HG02588 (cell line): ENCODE measurements around the gene NR6A1.

ENCODE experiments used
- ATAC-seq: cut with Tn5 transposase; IDR thresholded peaks from one replicate; pipeline ENCODE4 v1.9.1; 2021; ENCODE audit warnings: mild to moderate bottlenecking, moderate library complexity; ENCODE audit not compliant: unreplicated experiment

NR6A1 gene

DNA sequence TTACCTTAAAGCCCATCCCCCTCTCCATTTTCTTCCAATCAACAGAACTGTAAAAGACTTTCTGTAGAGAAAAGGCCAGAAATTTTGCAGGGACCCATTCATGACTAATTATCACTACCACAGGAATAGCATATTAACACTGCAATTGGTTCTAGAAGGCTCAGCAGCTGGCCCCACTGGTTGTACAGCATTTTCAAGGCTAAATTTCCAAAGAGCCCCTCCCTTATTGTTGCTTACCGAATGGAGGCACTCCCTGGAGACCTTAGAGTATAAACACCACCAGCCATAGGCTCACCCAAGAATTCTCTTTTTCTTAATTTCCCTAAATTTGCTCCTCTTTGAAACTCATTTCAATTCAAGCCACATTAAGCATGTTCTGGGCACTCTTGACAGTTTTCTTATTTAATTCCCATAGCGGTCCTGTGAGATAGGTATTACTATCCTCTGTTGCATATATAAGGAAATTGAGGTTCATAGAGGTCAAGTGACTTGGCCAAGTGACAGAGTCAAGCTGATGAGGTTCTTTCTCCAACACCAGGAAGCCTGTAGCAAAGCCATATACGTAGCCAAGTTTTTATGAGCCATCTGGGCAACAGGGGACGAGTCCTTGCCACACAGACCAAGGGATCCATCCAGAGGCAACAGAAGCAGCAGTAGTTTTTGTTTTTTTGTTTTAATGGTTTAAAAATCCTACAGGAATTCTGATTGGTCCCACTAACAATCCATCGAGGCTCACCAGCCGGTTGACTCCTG is 180.0 kb downstream of the NR6A1 start:
- ATAC-seq = no peak

DNA sequence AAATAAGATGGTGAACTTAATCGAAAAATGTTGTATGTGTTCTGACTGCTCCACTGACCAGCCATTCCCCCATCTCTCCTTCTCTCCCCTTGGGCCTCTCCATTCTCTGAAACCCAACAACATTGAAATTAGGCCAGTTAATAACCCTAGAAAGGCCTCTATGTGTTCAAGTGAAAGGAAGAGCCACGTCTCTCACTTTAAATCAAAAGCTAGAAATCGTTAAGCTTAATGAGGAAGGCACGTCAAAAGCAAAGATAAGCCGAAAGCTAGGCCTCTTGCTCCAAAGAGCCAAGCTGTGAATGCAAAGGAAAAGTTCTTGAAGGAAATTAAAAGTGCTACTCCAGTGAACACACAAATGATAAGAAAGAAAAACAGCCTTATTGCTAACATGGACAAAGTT is 186.5 kb downstream of the NR6A1 start:
- ATAC-seq = no peak

DNA sequence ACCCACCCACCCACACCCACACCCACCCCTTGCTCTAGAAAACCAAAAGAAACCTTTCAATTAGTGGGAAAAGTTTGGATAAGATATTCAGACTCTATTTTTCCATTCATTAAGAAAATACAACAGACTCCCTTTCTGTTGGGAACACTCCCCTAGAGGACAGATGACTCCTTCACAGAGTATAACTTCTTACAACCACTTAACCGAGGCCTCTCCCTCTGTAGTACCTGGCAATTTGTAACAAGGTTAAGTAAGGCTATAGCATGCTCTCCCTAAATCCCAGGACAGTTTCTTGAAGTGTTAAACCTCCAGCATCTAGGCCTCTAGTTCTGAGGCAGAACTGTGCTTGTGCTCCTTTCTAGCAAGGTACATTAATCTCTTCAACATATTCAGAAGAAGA is 188.0 kb downstream of the NR6A1 start:
- ATAC-seq = no peak

DNA sequence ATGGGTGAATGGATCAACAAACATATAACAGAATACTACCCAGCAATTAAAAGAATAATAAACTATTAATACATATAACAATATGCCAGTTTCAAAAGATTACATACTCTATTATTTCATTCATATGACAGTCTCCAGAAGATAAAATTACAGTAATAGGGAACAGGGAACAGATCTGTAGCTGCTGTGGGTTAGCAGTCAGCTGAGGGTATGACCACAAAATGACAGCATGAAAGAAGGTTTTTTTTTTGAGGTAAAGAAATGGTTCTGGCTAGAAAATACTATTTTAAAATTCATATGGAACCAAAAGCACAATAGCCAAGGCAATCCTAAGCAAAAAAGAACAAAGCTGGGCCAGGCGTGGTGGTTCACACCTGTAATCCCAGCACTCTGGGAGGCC is 190.9 kb downstream of the NR6A1 start:
- ATAC-seq = no peak

DNA sequence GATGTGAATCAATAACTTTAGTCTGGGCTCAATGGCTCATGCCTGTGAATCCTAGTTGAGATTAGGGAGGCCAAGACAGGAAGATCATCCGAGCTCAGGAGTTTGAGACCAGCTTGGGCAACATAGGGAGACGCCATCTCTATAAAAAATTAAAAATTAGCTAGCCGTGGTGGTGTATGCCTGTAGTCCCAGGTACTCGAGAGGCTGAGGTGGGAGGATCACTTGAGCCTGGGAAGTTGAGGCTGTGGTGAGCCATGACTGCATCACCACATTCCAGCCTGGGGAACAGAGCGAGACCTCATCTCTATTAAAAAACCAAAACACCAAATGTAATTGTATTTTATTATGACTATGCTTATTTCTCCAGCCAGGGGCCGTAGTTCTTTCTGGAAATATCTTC is 194.4 kb downstream of the NR6A1 start:
- ATAC-seq = no peak

DNA sequence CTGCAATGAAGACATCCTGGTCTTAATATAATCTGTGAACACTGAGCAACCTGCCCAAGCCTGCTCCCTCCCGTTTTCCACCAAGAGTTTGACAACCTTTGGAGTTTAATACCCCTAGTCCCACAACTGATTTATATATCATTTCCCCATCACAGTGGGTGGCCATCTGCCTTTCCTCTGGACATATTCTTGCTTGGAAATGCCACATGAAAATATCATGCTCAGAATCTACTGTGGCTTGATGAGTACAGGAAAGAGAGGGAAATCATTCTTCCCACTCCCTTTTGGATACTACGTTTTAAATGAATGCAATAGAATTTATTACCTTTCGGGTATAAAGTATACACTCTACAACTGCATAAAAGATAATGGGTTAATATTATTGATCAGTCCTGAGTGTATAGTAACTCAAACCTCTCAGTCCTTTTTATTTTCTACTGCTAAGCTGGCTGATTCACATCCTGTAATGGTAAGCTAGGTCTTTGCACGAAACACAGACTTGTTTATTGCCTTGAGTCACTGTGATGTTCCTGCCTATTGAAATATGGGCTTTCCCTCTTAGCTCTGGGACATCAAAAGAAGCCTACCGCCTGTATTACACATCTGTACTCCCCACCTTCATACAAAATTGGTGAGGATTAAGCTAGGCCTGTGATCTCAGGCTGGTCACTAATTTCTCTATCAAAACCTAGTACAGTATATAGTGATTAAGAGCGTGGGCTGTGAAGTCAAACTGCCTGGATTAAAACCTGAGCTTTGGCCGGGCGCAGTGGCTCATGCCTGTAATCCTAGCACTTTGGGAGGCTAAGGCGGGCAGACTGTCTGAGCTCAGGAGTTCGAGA is 196.4 kb downstream of the NR6A1 start:
- ATAC-seq = no peak

DNA sequence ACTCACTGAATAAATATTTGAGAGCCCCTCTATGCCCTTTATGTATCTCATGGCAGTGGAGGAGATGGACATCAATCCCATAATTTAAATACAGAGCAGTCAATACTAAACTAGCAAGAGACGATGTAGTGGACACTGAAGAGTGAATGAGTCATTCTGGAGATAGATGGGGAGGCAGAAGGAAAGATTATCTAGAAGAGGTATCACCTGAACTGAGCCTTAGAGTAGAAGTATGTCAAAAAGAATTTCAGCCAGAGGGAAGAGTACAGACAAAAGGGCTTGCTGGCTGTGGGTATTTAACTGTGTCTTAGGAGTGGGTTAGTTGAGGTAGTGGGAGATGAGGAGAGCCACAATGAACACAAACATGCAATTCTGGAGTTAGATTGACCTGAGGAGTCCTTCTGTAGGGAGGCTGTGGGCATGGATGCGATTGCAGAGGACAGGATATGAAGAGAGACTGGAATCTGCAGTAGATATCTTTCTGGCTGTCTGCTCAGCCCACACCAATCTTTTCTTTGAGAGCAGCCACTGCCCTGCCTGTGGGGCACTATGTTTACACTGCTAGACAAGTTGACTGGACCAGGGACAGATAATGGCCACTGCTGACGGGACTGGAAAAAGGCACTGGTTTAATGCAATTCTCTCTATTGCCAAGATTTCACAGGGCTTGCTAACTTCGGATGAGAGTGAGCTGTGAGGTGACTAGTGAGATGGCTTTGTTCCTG is 200.0 kb downstream of the NR6A1 start:
- ATAC-seq = no peak

DNA sequence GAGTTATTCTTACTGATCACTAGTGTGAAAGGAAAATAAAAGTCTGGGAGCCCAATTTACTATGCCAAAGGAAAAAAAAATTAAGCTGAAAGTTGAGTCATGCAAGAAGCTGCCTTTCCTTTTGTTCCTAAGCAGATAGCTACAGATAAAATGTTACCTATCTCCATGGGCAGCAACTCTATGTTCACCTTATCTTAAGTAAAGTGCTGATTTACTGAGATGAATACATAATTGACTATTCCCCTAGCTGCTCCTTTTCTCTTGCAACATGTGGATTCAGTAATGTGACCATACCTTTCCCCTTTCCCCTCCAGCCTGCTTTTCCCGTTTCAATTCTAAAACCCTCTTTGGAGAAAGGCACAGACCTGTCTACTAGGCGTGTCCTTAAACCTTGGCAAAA is 201.2 kb downstream of the NR6A1 start:
- no peak for ATAC-seq

DNA sequence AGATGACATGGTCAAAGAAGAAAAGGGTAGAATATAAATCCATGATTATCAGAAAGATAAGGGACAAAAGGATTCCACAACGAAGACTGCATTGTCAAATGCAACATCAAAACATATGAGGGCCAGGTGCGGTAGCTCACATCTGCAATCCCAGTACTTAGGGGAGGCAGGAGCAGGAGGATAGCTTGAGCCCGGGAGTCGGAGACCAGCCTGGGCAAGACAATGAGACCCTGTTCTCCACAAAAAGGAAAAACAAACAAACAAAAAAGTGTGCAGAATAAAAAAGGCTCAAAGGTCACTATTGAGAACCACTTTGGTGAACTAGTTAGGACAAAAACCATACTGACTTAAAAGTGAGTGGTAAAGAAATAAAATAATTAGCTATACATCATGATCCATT is 203.7 kb downstream of the NR6A1 start:
- no peak for ATAC-seq

DNA sequence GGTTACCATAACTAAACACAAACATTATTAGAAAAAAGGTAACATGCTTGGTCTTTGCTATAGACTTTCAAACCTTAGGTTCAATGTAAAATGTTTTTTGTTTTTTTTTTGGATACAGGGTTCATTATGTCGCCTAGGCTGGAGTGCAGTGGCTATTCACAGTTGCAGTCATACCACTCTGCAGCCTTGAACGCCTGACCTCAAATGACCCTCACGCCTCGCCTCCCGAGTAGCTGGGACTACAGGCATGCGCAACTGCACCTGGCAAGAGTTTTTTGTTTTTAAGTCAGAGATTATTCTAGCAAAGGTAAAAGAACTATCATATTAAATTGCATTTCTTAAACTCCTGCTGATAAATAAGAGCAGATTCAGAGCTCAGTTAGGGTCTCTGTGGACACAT is 208.8 kb downstream of the NR6A1 start:
- no peak for ATAC-seq

DNA sequence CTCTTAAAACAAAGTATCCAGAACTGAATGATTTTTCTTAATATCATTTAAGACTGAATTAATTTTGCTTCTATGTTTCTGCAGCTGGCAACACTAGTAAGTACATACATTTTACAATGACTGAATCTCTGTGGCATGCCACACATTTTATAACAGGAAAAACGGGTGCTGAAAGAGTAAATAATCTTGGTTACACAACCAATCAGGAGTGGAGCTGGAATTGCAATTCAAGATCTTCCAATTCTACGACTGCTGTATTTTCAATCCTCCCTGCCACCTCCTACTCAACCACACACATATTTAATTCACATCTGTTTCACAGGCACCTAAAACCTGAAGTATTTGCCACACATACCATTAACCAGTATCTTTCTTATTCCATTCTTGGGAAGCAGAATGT is 211.2 kb downstream of the NR6A1 start:
- ATAC-seq = no peak

DNA sequence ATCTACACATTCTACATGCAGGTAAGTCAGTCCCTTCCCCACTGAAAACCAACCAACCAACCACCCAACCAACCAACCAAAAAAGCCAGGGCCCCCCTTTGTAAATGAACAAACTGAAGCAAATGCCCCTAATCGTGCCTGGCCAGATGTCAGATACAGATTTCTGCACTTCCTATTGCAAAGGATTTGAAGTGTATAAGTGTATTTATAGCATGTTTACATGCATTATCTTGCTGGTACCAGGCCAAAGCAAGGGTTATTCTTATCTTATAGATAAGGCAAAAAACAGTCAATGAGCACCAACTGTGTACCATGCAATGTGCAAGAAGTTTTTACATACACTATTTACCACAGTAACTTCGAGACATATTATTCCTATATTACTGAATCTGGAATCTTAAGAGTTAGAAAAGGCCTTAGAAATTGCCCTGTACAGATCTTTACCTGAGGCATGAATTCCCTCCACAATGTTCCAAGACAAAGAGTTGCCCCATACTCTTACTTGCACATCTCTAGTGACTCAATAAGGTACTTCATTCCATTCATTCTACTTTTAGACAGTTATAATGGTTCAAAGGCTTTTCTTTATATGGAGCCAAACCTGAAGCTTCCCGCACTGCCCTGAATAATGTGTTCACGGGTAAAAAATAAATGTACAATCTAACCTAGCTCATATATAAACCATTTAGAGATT is 212.2 kb downstream of the NR6A1 start:
- ATAC-seq = no peak

DNA sequence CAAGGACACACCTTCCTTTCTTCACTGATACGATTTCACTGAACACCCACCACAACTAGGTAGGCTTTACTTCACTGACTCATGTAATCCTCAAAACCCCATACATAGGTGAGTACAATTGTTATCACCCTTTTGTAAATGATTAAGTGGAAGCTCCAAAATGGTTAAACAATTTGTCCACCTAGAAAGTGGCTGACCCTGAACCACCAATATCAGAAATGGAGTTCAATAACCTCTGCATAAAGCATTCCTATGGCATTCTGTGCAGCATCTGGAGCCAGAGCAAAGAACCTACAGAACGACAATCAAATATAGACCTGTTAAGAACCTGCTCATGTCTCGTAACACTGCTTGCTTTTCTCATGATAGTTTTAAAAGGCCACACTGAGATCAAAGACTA is 213.2 kb downstream of the NR6A1 start:
- ATAC-seq = no peak

DNA sequence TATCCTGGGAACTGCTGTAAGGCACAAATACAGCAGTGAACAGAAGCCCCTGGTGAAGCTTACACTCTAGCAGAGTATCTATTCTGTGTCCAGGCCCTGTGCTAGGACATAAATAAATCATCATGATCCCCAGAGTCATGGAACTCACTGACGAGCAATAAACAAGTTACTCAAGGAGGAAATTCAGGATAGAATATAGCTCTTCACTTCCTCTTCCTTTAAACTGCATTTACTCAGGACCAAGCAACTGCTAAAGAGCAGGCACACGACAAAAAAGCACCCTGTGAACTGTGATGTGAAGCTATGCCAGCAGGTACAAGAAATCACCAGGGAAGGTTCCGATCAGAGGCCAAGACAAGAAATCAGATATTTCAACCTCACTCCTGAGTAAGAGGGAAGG is 216.1 kb downstream of the NR6A1 start:
- no peak for ATAC-seq

DNA sequence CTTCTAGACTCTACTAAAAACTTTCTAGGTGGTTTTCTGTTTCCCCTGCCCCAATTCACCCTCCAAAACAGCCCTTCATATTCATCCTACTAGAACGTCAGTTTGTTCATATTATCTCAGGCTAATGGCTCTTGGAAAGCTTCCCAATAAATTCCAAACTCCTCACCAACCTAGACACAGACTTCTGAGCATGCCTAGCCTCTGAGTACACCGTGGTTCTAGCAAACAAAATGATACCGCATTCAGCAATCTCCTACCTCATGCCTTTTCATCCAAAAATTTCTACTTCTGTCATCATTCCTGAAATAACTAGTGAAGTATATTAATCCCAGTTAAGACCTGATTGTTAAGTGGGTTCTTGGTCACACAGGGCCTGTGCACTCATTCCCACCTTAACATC is 217.4 kb downstream of the NR6A1 start:
- no peak for ATAC-seq

DNA sequence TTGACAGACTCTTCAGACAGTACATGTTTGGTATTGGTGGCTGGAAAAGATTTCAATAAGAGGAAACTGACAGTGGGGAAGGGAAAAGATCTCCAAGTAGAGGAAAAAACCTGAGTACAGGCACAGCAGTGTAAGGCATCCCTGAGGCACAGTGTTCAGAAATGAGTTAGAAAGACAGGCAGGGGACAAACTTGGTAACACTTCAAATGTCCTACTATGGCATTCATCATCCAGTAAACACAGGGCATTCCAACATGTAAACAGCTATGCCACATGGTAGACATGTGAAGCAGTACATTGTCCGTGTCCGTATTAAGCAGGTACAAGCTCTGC is 218.9 kb downstream of the NR6A1 start:
- no peak for ATAC-seq

DNA sequence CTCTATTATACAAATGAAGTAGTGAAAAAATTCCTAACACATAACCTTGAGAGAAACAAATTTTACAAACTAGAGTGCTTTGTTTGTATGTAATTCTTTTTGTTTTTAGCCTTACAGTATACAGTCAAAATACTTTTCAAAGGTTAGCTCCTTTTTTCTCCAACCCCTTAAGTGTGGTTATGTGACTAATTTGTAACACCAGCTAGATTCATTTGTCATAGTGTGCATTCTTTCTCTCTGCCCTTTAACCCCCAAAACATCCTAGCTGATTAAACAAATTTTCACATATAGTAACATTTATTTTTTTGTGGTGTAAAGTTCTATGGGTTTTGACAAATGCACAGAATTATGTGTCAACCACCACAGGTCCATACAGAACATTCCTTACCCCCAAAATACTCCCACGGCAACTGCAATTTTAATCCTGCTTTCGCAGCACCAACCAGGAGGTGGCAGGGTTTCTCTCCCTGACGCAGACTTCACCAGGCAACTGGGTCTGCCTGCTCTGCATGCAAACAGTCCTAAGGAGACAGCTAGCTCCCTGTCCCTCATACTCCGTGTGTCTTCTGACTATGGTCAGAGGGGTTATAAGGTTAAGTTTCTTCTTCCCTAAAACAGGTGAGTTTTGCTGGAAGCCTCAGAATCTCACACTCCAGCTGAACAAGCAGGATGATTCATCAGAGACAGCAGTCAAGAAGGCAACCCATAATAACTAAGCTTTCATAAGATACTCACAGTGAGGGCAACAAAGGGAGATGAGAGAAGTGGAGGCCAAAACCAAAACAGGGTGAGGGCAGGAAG is 219.4 kb downstream of the NR6A1 start:
- ATAC-seq = no peak

DNA sequence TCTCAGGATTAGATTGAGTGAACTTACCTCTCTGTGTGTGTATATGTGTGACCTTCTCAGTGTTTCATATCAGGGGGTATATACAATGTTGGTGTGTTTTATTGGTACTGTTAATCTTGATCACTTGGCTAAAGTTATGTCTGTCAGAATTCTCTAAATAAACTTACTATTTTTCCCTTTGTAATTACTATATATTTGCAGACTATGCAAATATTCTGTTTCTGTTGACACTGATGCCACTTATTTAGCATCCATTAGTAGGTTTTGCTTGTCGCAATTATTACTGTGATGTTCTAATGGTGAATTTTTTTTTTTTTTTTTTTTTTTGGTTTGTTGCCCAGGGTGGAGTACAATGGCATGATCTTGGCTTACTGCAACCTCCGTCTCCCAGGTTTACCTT is 221.0 kb downstream of the NR6A1 start:
- no peak for ATAC-seq

DNA sequence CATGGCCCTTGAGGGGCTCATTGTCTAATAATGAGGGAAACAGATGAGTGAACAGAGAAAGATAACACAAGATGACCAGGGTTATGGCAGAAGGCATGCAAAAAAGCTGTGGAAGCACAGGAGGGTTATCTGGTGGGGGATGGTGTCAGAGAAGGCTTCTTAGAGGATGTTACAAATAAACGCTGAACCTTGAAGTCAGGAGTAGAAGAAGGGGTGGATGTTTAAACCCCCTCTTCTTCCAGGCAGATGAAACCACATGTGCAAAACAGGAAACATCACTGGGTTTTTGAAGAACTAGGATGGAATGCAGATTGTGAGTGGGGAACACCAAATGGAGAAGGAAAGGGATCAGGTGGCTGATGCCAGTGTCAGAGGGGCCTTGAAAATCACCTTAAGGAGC is 222.1 kb downstream of the NR6A1 start:
- no peak for ATAC-seq

DNA sequence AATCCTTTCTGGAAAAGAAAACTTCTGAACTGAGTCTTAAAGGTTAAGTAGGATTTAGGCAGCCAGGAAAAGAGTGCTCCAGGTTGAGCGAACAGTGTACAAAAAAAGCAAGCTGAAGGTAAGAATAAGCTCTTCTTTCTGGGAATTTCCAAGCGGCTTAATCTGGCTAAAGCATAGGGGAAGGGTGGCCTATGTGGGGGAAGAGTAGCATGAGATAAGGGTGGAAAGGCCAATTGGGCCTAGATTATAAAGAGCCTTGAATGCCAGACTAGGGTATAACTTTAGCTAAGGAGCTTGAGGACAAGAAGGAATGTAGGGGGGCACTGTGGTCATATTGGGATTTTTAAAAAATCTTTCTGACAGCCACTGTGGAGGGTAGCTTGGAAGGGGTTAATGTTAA is 226.6 kb downstream of the NR6A1 start:
- no peak for ATAC-seq

DNA sequence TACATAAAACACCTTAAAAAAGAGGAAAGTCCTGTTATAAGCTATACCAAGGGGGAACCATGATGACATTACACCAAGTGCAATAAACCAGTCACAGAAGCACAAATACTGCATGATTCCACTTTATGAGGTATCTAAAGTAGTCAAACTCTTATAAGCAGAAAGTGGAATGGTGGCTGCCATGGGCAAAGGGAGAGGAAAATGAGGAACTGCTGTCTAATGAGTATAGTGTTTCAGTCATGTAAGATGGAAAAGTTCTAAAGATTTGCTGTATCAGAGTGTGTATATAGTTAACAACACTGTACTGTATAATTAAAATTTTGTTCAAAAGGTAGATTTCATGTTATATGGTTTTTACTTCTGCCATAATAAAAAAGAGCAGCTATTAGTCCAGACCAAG is 229.3 kb downstream of the NR6A1 start:
- ATAC-seq = no peak
